ENCODE data around the gene TSEN2.

DNA sequence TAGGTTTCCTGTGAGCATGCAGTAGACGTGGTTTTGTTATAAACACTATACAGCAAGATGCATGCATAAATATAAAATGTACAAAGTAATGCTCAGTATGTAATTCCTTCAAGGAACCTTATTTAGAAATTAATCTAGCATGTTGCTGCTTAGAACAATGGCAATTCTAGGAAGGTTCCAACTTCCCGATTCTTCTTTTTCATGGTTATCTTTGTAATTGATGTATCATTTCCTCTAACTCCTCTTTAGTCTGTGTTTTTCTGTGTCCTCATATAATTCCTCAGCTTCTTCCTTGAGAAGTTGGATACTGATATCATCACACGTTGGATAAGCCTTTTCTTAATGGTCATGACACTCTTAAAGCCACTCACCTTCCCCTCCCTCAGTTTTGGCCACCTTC lies 3.5 kb downstream of the TSEN2 start:
- TF ChIP-seq, protein P1, sequence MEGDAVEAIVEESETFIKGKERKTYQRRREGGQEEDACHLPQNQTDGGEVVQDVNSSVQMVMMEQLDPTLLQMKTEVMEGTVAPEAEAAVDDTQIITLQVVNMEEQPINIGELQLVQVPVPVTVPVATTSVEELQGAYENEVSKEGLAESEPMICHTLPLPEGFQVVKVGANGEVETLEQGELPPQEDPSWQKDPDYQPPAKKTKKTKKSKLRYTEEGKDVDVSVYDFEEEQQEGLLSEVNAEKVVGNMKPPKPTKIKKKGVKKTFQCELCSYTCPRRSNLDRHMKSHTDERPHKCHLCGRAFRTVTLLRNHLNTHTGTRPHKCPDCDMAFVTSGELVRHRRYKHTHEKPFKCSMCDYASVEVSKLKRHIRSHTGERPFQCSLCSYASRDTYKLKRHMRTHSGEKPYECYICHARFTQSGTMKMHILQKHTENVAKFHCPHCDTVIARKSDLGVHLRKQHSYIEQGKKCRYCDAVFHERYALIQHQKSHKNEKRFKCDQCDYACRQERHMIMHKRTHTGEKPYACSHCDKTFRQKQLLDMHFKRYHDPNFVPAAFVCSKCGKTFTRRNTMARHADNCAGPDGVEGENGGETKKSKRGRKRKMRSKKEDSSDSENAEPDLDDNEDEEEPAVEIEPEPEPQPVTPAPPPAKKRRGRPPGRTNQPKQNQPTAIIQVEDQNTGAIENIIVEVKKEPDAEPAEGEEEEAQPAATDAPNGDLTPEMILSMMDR (conservative IDR thresholded peaks at IDR 0.05; ENCODE audit: low read depth, low read length): no peak
- no peak for TF ChIP-seq RAD21 (IDR thresholded peaks at IDR 0.05; ENCODE audit: low read length)
- no peak for TF ChIP-seq POLR2A (IDR thresholded peaks at IDR 0.05; ENCODE audit: low read depth, low read length)
- TF ChIP-seq MXI1 (IDR thresholded peaks at IDR 0.05; ENCODE audit: borderline replicate concordance, low read depth, low read length): no peak

Measured in IMR-90 (cell line).